K562 (cell line): ENCODE data around the gene PPFIA1. TPM values are rescaled to one million over a fixed set of nuclear protein-coding genes. Genes with fewer than 3 reads are reported as not detected.
A peak's percentile ranks its signal among the peaks of the same experiment; 100 is the strongest.

Experiments used
- ATAC-seq: fragments of 200-7000 bp; cut with Tn5 transposase; 3 replicates; pipeline ENCODE4 v1.9.1; 2020; ENCODE audit warnings: moderate library complexity
- BruUV-seq: library from RNA; stranded (reverse); fragments of 400-500 nt; replicated peaks from 2 replicates; lab custom pipeline; 2021; lab: Mats Ljungman, UMichigan
- CTCF ChIA-PET: fragments of 300-600 bp; formaldehyde crosslinking; extraction: SDS; loops from one replicate; lab custom pipeline; 2021; ENCODE audit warnings: low intra/inter-chr PET ratio; lab: Yijun Ruan, JAX
- POLR2A ChIA-PET: fragments of 300-600, 350-650 bp; sonication (Branson Sonifier 250); formaldehyde crosslinking; extraction: SDS; loops from one replicate; lab custom pipeline; 2021; ENCODE audit warnings: antibody characterized with exemption, inconsistent platforms; lab: Yijun Ruan, JAX
- DNase-seq, 4 experiments: peaks; one replicate each; pipeline versions ENCODE4 v3.0.0 to v3.0.0-alpha.2; 2011 to 2018; ENCODE audit warnings: low spot score in 3 of 4, mixed read lengths in 3 of 4; ENCODE audit errors: extremely low read depth in 1 of 4
- FAIRE-seq: peaks from 2 replicates; lab custom pipeline; 2011; peaks lifted over from hg19 to GRCh38; lab: Jason Lieb, UNC
- H2AFZ ChIP-seq: 2 replicates; pipeline ENCODE4 v1.6.0; 2011; ENCODE audit warnings: low read depth, low read length, control low read depth, inconsistent platforms
- H3K27ac ChIP-seq: fragments of 200-600 bp; 3 replicates; pipeline ENCODE4 v1.8.0; 2011; ENCODE audit warnings: low read depth, mild to moderate bottlenecking, control low read depth, inconsistent platforms, low read length, moderate library complexity, mixed read lengths; ENCODE audit errors: extremely low read depth
- H3K27me3 ChIP-seq, 2 experiments: fragments of 300-600 bp in 1 of 2; 2 replicates in 1 of 2; 3 replicates in 1 of 2; pipeline versions ENCODE4 v1.6.0 to v1.8.0; 2011; ENCODE audit warnings: inconsistent platforms in 2 of 2, low read length in 2 of 2, mild to moderate bottlenecking in 1 of 2, mixed read lengths in 1 of 2, moderate library complexity in 1 of 2; ENCODE audit not compliant: control insufficient read depth in 2 of 2, insufficient read depth in 2 of 2
- H3K36me3 ChIP-seq: fragments of 300-600 bp; 3 replicates; pipeline ENCODE4 v1.8.0; 2011; ENCODE audit warnings: mild to moderate bottlenecking, low read length, inconsistent platforms; ENCODE audit not compliant: control insufficient read depth, insufficient read depth
- H3K4me1 ChIP-seq, 2 experiments: fragments of 200-600 bp in 1 of 2; replicated peaks in 1 of 2; 2 replicates in 1 of 2; 3 replicates in 1 of 2; pipeline versions ENCODE4 v1.5.1 to v1.8.0; 2011; ENCODE audit warnings: inconsistent platforms in 2 of 2, low read length in 2 of 2, mild to moderate bottlenecking in 1 of 2, mixed read lengths in 1 of 2, moderate library complexity in 1 of 2; ENCODE audit not compliant: control insufficient read depth in 2 of 2, insufficient read depth in 2 of 2
- H3K4me2 ChIP-seq: 2 replicates; pipeline ENCODE4 v1.6.1; 2011; ENCODE audit warnings: low read length, control low read depth, inconsistent platforms, mixed read lengths; ENCODE audit not compliant: insufficient read depth
- H3K4me3 ChIP-seq: fragments of 200-600 bp; sonication (generic), shearing (Covaris generic); 2 replicates; pipeline ENCODE4 v1.5.1; 2016; ENCODE audit warnings: control low read depth, inconsistent platforms
- H3K79me2 ChIP-seq: fragments of 200-600 bp; 3 replicates; pipeline ENCODE4 v1.8.0; 2011; ENCODE audit warnings: low read length, inconsistent platforms; ENCODE audit not compliant: control insufficient read depth, insufficient read depth
- H3K9ac ChIP-seq, 2 experiments: 2 replicates each; pipeline versions ENCODE4 v1.6.0 to v1.6.1; 2011; ENCODE audit warnings: low read depth in 2 of 2, low read length in 2 of 2, control low read depth in 1 of 2, inconsistent platforms in 1 of 2, mild to moderate bottlenecking in 1 of 2, mixed read lengths in 1 of 2; ENCODE audit not compliant: insufficient read depth in 1 of 2
- H3K9me1 ChIP-seq: one replicate; pipeline ENCODE4 v1.6.0; 2011; ENCODE audit warnings: inconsistent platforms, mild to moderate bottlenecking, low read length, moderate library complexity; ENCODE audit not compliant: control insufficient read depth, insufficient read depth
- H3K9me3 ChIP-seq: replicated peaks from 2 replicates; pipeline ENCODE4 v1.5.1; 2011; ENCODE audit warnings: low read depth, low read length, inconsistent platforms; ENCODE audit not compliant: control insufficient read depth, insufficient read depth
- H4K20me1 ChIP-seq: replicated peaks from 2 replicates; pipeline ENCODE4 v1.6.1; 2011; ENCODE audit warnings: low read length, inconsistent platforms, mixed read lengths; ENCODE audit not compliant: control insufficient read depth, insufficient read depth
- FOXA1 ChIP-seq: fragments of 450-650 bp; IDR thresholded peaks from 2 replicates; pipeline ENCODE4 v1.6.1; 2016; ENCODE audit warnings: mild to moderate bottlenecking, borderline replicate concordance
- JUN ChIP-seq, 2 experiments: sonication (generic) in 1 of 2; formaldehyde crosslinking in 1 of 2; IDR thresholded peaks; 2 replicates each; pipeline versions ENCODE4 v1.6.1 to v1.8.0; 2012 to 2022; ENCODE audit warnings: borderline replicate concordance in 2 of 2, mild to moderate bottlenecking in 2 of 2, improper control_type of control experiment in 1 of 2, low read depth in 1 of 2, low read length in 1 of 2, missing genetic modification reagents in 1 of 2
- SUPT5H ChIP-seq: fragments of 450-650 bp; IDR thresholded peaks from 2 replicates; pipeline ENCODE4 v1.6.1; 2016
- TAF15 ChIP-seq: fragments of 200-400 bp; formaldehyde crosslinking; IDR thresholded peaks from 2 replicates; pipeline ENCODE4 v1.6.1; 2017; ENCODE audit warnings: mild to moderate bottlenecking, low read depth, low read length, moderate library complexity
- ZFP36 ChIP-seq: fragments of 150-350 bp; IDR thresholded peaks from 2 replicates; pipeline ENCODE4 v1.6.1; 2018; ENCODE audit warnings: low read length, low read depth; ENCODE audit not compliant: partially characterized antibody
- WGBS: fragments of 100-300 bp; shearing (Covaris generic); methylation state at CpG from one replicate; pipeline ENCODE4 v1.1.6; 2016; ENCODE audit warnings: low coverage, mixed read lengths; ENCODE audit not compliant: insufficient coverage; ENCODE audit errors: missing lambda C conversion rate; 5-methylcytosine and 5-hydroxymethylcytosine counted together
- in situ Hi-C: fragments of 300-500 bp; cut with MboI; formaldehyde crosslinking; loops from 4 replicates; pipeline ENCODE4 v1.15.0; 2018; ENCODE audit warnings: inconsistent platforms, mixed read lengths
- intact Hi-C: fragments of 100-400 bp; cut with micrococcal nuclease; formaldehyde crosslinking; loops from 2 replicates; pipeline ENCODE4 v1.14.2; 2022
- polyA plus RNA-seq, 8 experiments: library from polyadenylated mRNA; depleted of rRNA in 4 of 8; stranded (reverse) in 5 of 8; unstranded in 3 of 8; fragments of >200 nt; fragmentation: Nextera tagmentation in 2 of 8; fragmentation: Illumina TruSeq in 1 of 8; extraction: Ambion mirVana in 2 of 8; extraction: Trizol in 1 of 8; gene quantifications; 2 replicates each; pipeline versions ENCODE4 v1.2.1 to v1.2.3, GENCODE V29; 2011 to 2014; ENCODE audit warnings: inconsistent platforms in 1 of 8, missing spikeins in 1 of 8
- total RNA-seq, 7 experiments: library from RNA; depleted of rRNA in 6 of 7; stranded (reverse); fragments of >200 nt in 6 of 7; fragmentation: Illumina TruSeq in 2 of 7; extraction: Trizol in 2 of 7; gene quantifications; 2 replicates each; pipeline versions ENCODE4 v1.2.1 to v1.2.3, GENCODE V29; 2011 to 2021; ENCODE audit warnings: low replicate concordance in 1 of 7
- TF ChIP-seq, protein P1 (sequence below): fragments of 250-450 bp; sonication (Bioruptor Pico); IDR thresholded peaks from 2 replicates; pipeline ENCODE4 v1.5.0; 2020; ENCODE audit warnings: mild to moderate bottlenecking, borderline replicate concordance
- TF ChIP-seq, protein P2 (sequence below): IDR thresholded peaks from 2 replicates; pipeline ENCODE4 v1.6.1; 2016; ENCODE audit warnings: missing genetic modification characterization, missing compliant biosample characterization

PPFIA1 gene
- total and polyA plus RNA-seq, 9 of the 15 experiments (the other 6 are each of a cell fraction or from before 2014, with no cell fraction given), result 9.9 to 41.5 (median 28.5) TPM

- TF ChIP-seq TAF15 (no peak), JUN (IDR thresholded peaks at IDR 0.05; ENCODE audit: borderline replicate concordance, low read depth, low read length) (no peak), JUN (CRISPR knock-in tag; IDR thresholded peaks at IDR 0.05; ENCODE audit: borderline replicate concordance) (no peak), SUPT5H (no peak)
These were observed 5.1 kb upstream of the PPFIA1 start (continued) for GRCh38 chr11:70265341-70265740.

DNA sequence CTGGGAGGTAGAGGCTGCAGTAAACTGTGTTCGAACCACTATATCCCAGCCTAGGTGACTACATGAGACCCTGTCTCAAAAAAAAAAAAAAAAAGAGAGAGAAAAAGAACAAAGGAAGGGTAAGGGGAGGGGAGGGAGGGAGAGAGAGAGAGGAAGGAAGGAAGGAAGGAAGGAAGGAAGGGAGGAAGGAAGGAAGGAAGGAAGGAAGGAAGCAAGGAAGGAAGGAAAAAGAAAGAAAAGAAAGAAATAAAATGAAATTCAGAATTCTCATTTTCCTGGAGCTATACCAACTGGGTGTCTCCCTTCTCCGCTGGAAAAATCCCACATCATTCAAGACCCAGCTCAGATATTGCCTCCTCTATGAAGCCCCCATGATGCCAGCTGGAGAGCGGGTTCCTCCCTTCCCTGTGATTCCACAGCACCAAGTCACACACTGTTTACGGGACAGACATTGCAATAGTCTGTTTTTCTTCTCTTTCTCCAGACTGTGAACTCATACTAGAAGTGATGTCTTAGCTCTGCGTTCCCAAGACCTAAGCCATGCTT lies 3.0 kb upstream of the PPFIA1 start:
- Histone ChIP-seq H3K79me2 (peaks cover 19% of the 10 kb centered on the region), H3K4me3 (no peak overlapping the region), H3K27ac (no peak overlapping the region), H4K20me1 (0 out of 2 replicates have a peak, but pooled peaks cover 7% of the 10 kb centered on the region), H3K4me1 (peaks cover 12 to 20% of the 10 kb centered on the region in 2 experiments; a peak in 4 of 5 replicates), H3K9me1 (no peaks in the 10 kb centered on the region), H3K9me3 (no peaks in the 10 kb centered on the region), H3K27me3 (peaks cover 25 to 34% of the 10 kb centered on the region in 2 experiments), H3K4me2 (no peak overlapping the region), H2AFZ (no peak overlapping the region), H3K9ac (no peak overlapping the region), H3K36me3 (peaks cover 8% of the 10 kb centered on the region; the same call in 2 of the 3 replicates)
- intact Hi-C loops (no loop called here), in situ Hi-C loops (no loop called here)
- DNase-seq (no peak), FAIRE-seq (no peak), ATAC-seq (no peak)
- 10% methylated on average over 5 of the region's 5 CpGs for WGBS
- TF ChIP-seq, protein P1, sequence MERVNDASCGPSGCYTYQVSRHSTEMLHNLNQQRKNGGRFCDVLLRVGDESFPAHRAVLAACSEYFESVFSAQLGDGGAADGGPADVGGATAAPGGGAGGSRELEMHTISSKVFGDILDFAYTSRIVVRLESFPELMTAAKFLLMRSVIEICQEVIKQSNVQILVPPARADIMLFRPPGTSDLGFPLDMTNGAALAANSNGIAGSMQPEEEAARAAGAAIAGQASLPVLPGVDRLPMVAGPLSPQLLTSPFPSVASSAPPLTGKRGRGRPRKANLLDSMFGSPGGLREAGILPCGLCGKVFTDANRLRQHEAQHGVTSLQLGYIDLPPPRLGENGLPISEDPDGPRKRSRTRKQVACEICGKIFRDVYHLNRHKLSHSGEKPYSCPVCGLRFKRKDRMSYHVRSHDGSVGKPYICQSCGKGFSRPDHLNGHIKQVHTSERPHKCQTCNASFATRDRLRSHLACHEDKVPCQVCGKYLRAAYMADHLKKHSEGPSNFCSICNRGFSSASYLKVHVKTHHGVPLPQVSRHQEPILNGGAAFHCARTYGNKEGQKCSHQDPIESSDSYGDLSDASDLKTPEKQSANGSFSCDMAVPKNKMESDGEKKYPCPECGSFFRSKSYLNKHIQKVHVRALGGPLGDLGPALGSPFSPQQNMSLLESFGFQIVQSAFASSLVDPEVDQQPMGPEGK (CRISPR knock-in tag), result no peak
- TF ChIP-seq ZFP36, result peak; percentile 7
- no peak for TF ChIP-seq FOXA1
- TF ChIP-seq, protein P2, sequence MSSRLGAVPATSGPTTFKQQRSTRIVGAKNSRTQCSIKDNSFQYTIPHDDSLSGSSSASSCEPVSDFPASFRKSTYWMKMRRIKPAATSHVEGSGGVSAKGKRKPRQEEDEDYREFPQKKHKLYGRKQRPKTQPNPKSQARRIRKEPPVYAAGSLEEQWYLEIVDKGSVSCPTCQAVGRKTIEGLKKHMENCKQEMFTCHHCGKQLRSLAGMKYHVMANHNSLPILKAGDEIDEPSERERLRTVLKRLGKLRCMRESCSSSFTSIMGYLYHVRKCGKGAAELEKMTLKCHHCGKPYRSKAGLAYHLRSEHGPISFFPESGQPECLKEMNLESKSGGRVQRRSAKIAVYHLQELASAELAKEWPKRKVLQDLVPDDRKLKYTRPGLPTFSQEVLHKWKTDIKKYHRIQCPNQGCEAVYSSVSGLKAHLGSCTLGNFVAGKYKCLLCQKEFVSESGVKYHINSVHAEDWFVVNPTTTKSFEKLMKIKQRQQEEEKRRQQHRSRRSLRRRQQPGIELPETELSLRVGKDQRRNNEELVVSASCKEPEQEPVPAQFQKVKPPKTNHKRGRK (tag), result peak; percentile 80
- no TSS peak for BruUV-seq
- ChIA-PET POLR2A (interaction anchor here (0.7 to 1.3 kb wide), 2 partner anchors 9 to 23 kb away, joined by 3 read pairs; no protein-coding TSS in a partner anchor), CTCF (no interaction called here)
